ENCODE results near the gene TUT1.
A peak's percentile ranks its signal among the peaks of the same experiment; 100 is the strongest.
"Not testable (repeated sequence)": the region's sequence is repeated elsewhere in the genome, so short reads cannot be mapped to it uniquely, and the experiment has no call there.

The TUT1 gene

GRCh38 chr11:62575837-62576236, 15.5 kb downstream of the TUT1 start:
- DNase-seq (ENCODE audit: low read depth): no peak

- DNase-seq (ENCODE audit: low read depth): no peak
These were observed 16.2 kb downstream of the TUT1 start for GRCh38 chr11:62575156-62575555.

- DNase-seq (ENCODE audit: low read depth): no peak
These were observed 16.8 kb downstream of the TUT1 start for GRCh38 chr11:62574363-62575071.

- DNase-seq (ENCODE audit: low read depth): peak; percentile 93
These were observed 17.5 kb downstream of the TUT1 start, which contains the start of gene EEF1G for GRCh38 chr11:62573592-62574362. Gene EEF1G (minus strand): TSS chr11:62573891. CDS start chr11:62573842, 49 bp downstream.

GRCh38 chr11:62573006-62573591, 18.2 kb downstream of the TUT1 start:
- no peak for DNase-seq (ENCODE audit: low read depth)

GRCh38 chr11:62572431-62572830, 18.9 kb downstream of the TUT1 start:
- no peak for DNase-seq (ENCODE audit: low read depth)

- not testable (repeated sequence) for DNase-seq (ENCODE audit: low read depth)
These were observed 19.8 kb downstream of the TUT1 start for GRCh38 chr11:62571493-62571892.

- DNase-seq (ENCODE audit: low read depth): not testable (repeated sequence)
These were observed 20.4 kb downstream of the TUT1 start for GRCh38 chr11:62570903-62571302.

GRCh38 chr11:62569611-62570010, 21.7 kb downstream of the TUT1 start:
- no peak for DNase-seq (ENCODE audit: low read depth)

GRCh38 chr11:62567018-62567633, 24.2 kb downstream of the TUT1 start:
- DNase-seq (ENCODE audit: low read depth): no peak

- DNase-seq (ENCODE audit: low read depth): no peak
These were observed 25.1 kb downstream of the TUT1 start for GRCh38 chr11:62566247-62566646.

GRCh38 chr11:62565100-62565802, 26.1 kb downstream of the TUT1 start:
- no peak for DNase-seq (ENCODE audit: low read depth)

- DNase-seq (ENCODE audit: low read depth): not testable (repeated sequence)
These were observed 29.6 kb downstream of the TUT1 start for GRCh38 chr11:62561677-62562230.

- DNase-seq (ENCODE audit: low read depth): no peak
These were observed 30.7 kb downstream of the TUT1 start for GRCh38 chr11:62560566-62561103.

GRCh38 chr11:62559626-62560025, 31.7 kb downstream of the TUT1 start:
- DNase-seq (ENCODE audit: low read depth): not testable (repeated sequence)

- DNase-seq (ENCODE audit: low read depth): no peak
These were observed 32.1 kb downstream of the TUT1 start for GRCh38 chr11:62559204-62559603.

GRCh38 chr11:62558669-62559068, 32.7 kb downstream of the TUT1 start:
- DNase-seq (ENCODE audit: low read depth): no peak

- no peak for DNase-seq (ENCODE audit: low read depth)
These were observed 34.3 kb downstream of the TUT1 start for GRCh38 chr11:62556875-62557631.

GRCh38 chr11:62556108-62556874, 35.0 kb downstream of the TUT1 start:
- DNase-seq (ENCODE audit: low read depth): no peak

Measured in stimulated activated CD8-positive, alpha-beta memory T cell treated with anti-CD3 and anti-CD28 coated beads, Interleukin-7, amount 100 ng/mL, for 24 hours (primary cell).